C4-2B (cell line): ENCODE measurements around the gene TAF8.
"Not testable (repeated sequence)": the region's sequence is repeated elsewhere in the genome, so short reads cannot be mapped to it uniquely, and the experiment has no call there.

Experiments
- H3K27ac ChIP-seq: fragments of 450-650 bp; 2 replicates; pipeline ENCODE4 v1.5.1; 2017
- CTCF ChIP-seq: fragments of 450-650 bp; conservative IDR thresholded peaks from 2 replicates; pipeline ENCODE4 v1.5.1; 2017; ENCODE audit warnings: mild to moderate bottlenecking
- ZFX ChIP-seq: fragments of 450-650 bp; IDR thresholded peaks from 2 replicates; pipeline ENCODE4 v1.6.1; 2017

TAF8 gene

GRCh38 chr6:42050297-42051267, at the start of gene TAF8:
TAF8 (plus strand) TSS chr6:42050524; CDS start chr6:42050542, 18 bp downstream.
- H3K27ac ChIP-seq: peak within 1 kb of the TSS; percentile 80
- TF ChIP-seq CTCF: no peak
- peak; percentile 66; the same call in 1 of the 2 replicates for TF ChIP-seq ZFX

GRCh38 chr6:42001506-42001905, 48.8 kb upstream of the TAF8 start:
- TF ChIP-seq CTCF (no peak), ZFX (no peak)
- no peak overlapping the region for H3K27ac ChIP-seq

- not testable (repeated sequence) for H3K27ac ChIP-seq
Observed at GRCh38 chr6:42003658-42004057, 46.7 kb upstream of the TAF8 start.

DNA sequence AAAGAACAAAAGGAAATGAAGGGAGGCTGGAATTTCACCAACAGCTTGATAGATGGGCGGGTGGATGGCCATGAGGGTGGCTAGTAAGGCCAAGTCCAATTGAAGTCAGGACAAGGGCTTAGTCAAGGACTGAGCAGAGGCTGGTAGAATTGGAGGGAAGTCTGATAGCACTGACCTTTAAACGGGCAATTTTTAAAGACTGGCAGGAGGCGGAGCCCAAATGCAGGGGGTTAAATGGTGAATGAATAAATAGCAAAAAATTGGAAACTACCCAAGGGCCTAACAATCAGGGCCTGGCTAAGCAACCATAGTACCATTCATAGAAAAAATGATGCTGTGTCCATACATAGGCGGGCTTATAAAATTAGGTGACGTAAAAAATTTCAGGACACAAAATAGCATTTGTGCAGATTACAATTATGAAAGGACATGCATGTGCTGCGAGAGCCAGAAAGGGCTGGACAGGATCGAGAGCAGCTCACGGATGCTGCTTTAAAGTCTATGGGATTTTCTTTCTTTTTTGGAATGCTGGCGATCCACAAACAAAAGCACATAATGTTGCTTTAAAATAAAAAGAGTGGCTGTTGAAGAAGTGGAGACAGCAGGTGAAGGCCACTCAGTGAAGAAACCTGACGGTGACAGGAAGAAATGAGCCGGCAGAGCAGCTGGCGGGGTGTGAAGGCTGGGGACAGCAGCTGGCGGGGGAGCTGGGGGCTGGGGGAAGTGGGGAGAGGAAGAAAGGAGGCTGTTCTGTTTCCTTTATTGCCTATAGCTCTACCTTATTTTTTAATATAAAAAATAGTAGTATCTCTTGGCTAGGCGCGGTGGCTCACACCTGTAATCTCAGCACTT, 42.8 kb upstream of the TAF8 start:
- TF ChIP-seq CTCF: no peak
- TF ChIP-seq ZFX: no peak
- no peak overlapping the region for H3K27ac ChIP-seq

DNA sequence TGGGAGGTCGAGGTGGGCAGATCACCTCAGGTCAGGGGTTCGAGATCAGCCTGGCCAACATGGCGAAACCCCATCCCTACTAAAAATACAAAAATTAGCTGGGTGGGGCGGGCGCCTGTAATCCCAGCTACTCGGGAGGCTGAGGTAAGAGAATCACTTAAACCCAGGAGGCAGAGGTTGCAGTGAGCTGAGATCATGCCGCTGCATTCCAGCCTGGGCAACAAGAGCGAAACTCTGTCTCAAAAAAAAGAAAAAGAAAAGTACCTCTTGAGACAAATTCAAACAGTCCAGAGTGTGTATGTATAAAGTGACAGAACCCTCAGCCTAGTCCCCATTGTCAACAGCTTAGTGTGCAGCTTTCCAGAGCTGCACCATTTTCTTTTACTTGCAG, 42.2 kb upstream of the TAF8 start:
- H3K27ac ChIP-seq: not testable (repeated sequence)

DNA sequence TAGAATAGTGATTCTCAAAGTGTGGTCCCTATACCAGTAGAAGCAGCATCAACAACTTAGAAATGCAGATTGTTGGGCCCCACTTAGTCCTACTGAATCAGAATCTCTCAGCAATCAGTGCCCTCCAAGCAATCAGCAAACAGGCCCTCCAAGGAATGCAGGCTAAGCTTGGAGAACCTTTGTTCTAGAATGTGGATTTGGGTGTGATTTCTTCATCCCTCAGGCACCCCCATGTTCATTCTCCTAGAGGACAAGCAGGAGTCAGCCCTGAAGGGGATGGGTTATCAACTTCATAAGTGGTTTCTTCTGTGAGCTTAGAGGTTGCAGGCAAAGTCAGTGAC, 40.5 kb upstream of the TAF8 start:
- TF ChIP-seq ZFX: no peak
- no peak for TF ChIP-seq CTCF
- no peak overlapping the region for H3K27ac ChIP-seq

GRCh38 chr6:42010185-42010891, 40.0 kb upstream of the TAF8 start:
- H3K27ac ChIP-seq: no peak overlapping the region
- no peak for TF ChIP-seq CTCF
- no peak for TF ChIP-seq ZFX

GRCh38 chr6:42010909-42011308, 39.4 kb upstream of the TAF8 start:
- H3K27ac ChIP-seq: no peak overlapping the region
- TF ChIP-seq CTCF (no peak), ZFX (no peak)
